Measurements from ENCODE around the gene CUL4A.

The CUL4A gene

GRCh38 chr13:113167155-113167554, 42.3 kb upstream of the CUL4A start:
- TF ChIP-seq CTCF (IDR thresholded peaks at IDR 0.05; ENCODE audit: low read depth, low read length) (no peak), EZH2phosphoT487 (IDR thresholded peaks at IDR 0.05; ENCODE audit: low read depth) (no peak)
- H3K27ac ChIP-seq (ENCODE audit: low read length), result no peak overlapping the region
- H3K4me3 ChIP-seq (ENCODE audit: low read length), result no peak overlapping the region
- H3K27me3 ChIP-seq (ENCODE audit: low read depth, low read length), result no peaks in the 10 kb centered on the region; the same call in 1 of the 2 replicates
- H3K4me1 ChIP-seq (ENCODE audit: low read length), result peaks cover 6% of the 10 kb centered on the region
- no peak overlapping the region for H2AFZ ChIP-seq (ENCODE audit: low read depth, low read length)
- H3K79me2 ChIP-seq (ENCODE audit: low read length), result no peaks in the 10 kb centered on the region
- no peaks in the 10 kb centered on the region; the same call in 1 of the 2 replicates for H4K20me1 ChIP-seq (ENCODE audit: insufficient read depth, low read length)
- H3K36me3 ChIP-seq (replicated peaks; ENCODE audit: low read depth, low read length), result peaks cover 23% of the 10 kb centered on the region
- no peaks in the 10 kb centered on the region for H3K9me3 ChIP-seq (ENCODE audit: insufficient read depth, low read length)
- H3K9ac ChIP-seq (ENCODE audit: low read length), result no peak overlapping the region
- no peak overlapping the region for H3K4me2 ChIP-seq (ENCODE audit: low read length)

GRCh38 chr13:113167575-113167974, 41.8 kb upstream of the CUL4A start:
- H3K79me2 ChIP-seq (ENCODE audit: low read length), result no peaks in the 10 kb centered on the region
- peaks cover 27% of the 10 kb centered on the region for H3K36me3 ChIP-seq (replicated peaks; ENCODE audit: low read depth, low read length)
- H3K4me1 ChIP-seq (ENCODE audit: low read length), result peaks cover 6% of the 10 kb centered on the region
- no peaks in the 10 kb centered on the region for H3K9me3 ChIP-seq (ENCODE audit: insufficient read depth, low read length)
- H3K4me3 ChIP-seq (ENCODE audit: low read length), result no peak overlapping the region
- H4K20me1 ChIP-seq (ENCODE audit: insufficient read depth, low read length), result no peaks in the 10 kb centered on the region; the same call in 1 of the 2 replicates
- H3K27ac ChIP-seq (ENCODE audit: low read length), result no peak overlapping the region
- H3K4me2 ChIP-seq (ENCODE audit: low read length), result no peak overlapping the region
- no peak overlapping the region for H2AFZ ChIP-seq (ENCODE audit: low read depth, low read length)
- TF ChIP-seq CTCF (IDR thresholded peaks at IDR 0.05; ENCODE audit: low read depth, low read length) (no peak), EZH2phosphoT487 (IDR thresholded peaks at IDR 0.05; ENCODE audit: low read depth) (no peak)
- H3K9ac ChIP-seq (ENCODE audit: low read length), result no peak overlapping the region
- no peaks in the 10 kb centered on the region; the same call in 1 of the 2 replicates for H3K27me3 ChIP-seq (ENCODE audit: low read depth, low read length)

- Histone ChIP-seq H3K36me3 (replicated peaks; ENCODE audit: low read depth, low read length) (peaks cover 29% of the 10 kb centered on the region), H3K9ac (ENCODE audit: low read length) (no peak overlapping the region), H3K4me3 (ENCODE audit: low read length) (no peak overlapping the region), H3K4me1 (ENCODE audit: low read length) (no peaks in the 10 kb centered on the region), H3K79me2 (ENCODE audit: low read length) (no peaks in the 10 kb centered on the region), H3K4me2 (ENCODE audit: low read length) (no peak overlapping the region), H3K27me3 (ENCODE audit: low read depth, low read length) (no peaks in the 10 kb centered on the region), H3K27ac (ENCODE audit: low read length) (no peak overlapping the region), H3K9me3 (ENCODE audit: insufficient read depth, low read length) (no peaks in the 10 kb centered on the region), H2AFZ (ENCODE audit: low read depth, low read length) (no peak overlapping the region), H4K20me1 (ENCODE audit: insufficient read depth, low read length) (no peaks in the 10 kb centered on the region; the same call in 1 of the 2 replicates)
- TF ChIP-seq CTCF (IDR thresholded peaks at IDR 0.05; ENCODE audit: low read depth, low read length) (no peak), EZH2phosphoT487 (IDR thresholded peaks at IDR 0.05; ENCODE audit: low read depth) (no peak)
Measured at GRCh38 chr13:113168211-113168610, 41.2 kb upstream of the CUL4A start.

- Histone ChIP-seq H3K36me3 (replicated peaks; ENCODE audit: low read depth, low read length) (peaks cover 38% of the 10 kb centered on the region), H2AFZ (ENCODE audit: low read depth, low read length) (no peak overlapping the region), H3K4me3 (ENCODE audit: low read length) (no peak overlapping the region), H3K27ac (ENCODE audit: low read length) (no peak overlapping the region), H3K27me3 (ENCODE audit: low read depth, low read length) (no peaks in the 10 kb centered on the region), H3K4me2 (ENCODE audit: low read length) (no peak overlapping the region), H4K20me1 (ENCODE audit: insufficient read depth, low read length) (no peaks in the 10 kb centered on the region; the same call in 1 of the 2 replicates), H3K4me1 (ENCODE audit: low read length) (no peaks in the 10 kb centered on the region), H3K9me3 (ENCODE audit: insufficient read depth, low read length) (no peaks in the 10 kb centered on the region), H3K9ac (ENCODE audit: low read length) (no peak overlapping the region), H3K79me2 (ENCODE audit: low read length) (no peaks in the 10 kb centered on the region)
- TF ChIP-seq CTCF (IDR thresholded peaks at IDR 0.05; ENCODE audit: low read depth, low read length) (no peak), EZH2phosphoT487 (IDR thresholded peaks at IDR 0.05; ENCODE audit: low read depth) (no peak)
Measured at GRCh38 chr13:113169277-113170272, 39.8 kb upstream of the CUL4A start.

All from OCI-LY3 (cell line).